HG03060 (cell line): ENCODE results near the gene NOS3.

Experiments
- ATAC-seq: cut with Tn5 transposase; IDR thresholded peaks from one replicate; pipeline ENCODE4 v1.9.1; 2021; ENCODE audit warnings: low read depth, moderate number of reproducible peaks; ENCODE audit not compliant: unreplicated experiment

NOS3 gene

GRCh38 chr7:150951521-150951920 lies 39.3 kb upstream of the NOS3 start:
- no peak for ATAC-seq

DNA sequence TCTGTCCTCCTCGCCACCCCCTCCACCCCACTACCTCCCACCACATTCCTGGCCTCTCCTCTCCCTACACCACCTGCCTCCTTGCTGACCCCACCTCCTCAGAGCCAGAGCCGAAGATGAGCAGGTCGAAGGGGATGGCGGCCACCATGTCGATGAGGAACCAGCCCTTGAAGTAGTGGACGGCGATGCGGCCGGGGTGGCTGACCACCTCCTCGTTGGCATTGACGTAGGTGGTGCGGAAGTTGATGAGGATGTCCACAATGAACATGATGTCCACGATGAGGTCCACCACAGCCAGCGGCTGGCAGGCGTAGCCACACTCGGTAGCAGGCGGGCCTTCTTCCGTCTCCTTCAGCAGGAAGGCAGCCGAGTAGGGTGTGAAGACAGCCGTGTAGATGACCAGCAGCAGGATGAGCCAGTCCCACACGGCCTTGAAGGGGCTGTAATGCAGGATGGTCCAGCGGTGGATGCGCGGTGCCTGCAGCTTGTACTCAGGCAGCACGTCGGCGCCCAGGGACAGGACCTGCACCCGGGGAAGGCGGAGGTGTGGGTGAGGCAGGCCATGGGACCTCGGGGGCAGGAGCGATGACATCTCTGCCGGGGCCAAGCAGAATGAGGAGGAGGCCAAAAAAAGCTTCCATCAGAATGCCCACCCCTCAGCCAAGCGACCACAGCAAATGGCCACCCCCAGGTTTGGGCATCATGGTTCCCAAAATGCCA lies 38.3 kb upstream of the NOS3 start:
- no peak for ATAC-seq

GRCh38 chr7:150953061-150953997 lies 37.5 kb upstream of the NOS3 start:
- ATAC-seq = no peak

DNA sequence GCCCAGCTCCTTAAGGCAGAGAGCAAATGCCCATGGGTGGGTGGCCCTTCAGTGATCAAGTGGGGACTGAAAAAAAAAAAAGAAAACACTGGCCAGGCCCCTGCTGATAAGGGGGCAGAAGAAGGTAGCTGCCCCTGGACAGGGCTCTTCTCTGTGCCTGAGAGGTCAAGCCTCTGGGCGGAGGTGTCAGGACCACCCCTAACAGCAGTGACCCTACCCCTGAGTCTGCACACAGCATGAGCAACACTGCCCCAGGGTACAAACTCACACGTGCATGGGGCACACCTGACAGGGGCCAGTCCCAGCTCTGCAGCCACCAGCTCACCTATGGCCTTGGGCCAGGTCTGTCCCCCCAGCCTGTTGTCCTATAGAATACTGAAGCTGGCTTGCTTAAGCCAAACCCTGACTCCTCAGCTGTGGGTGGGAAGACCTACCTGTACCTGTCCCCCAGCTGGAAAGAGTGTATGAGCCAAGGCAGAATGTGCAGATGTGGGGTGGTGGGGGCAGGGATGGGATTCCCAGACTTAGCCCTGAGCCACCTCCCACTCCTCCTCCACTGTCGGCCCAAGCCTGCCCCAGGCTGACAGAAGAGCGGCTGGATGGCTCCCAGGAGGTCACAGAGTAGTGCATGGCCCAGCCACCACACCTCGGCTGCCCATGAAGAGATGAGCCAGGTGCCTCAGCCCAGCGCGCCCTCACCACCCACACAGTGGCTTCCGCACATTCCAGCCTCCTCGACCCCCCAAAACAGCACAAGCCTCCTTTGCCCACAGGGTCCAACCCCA lies 36.4 kb upstream of the NOS3 start:
- no peak for ATAC-seq

- no peak for ATAC-seq
These were observed 35.8 kb upstream of the NOS3 start for GRCh38 chr7:150954986-150955518.

DNA sequence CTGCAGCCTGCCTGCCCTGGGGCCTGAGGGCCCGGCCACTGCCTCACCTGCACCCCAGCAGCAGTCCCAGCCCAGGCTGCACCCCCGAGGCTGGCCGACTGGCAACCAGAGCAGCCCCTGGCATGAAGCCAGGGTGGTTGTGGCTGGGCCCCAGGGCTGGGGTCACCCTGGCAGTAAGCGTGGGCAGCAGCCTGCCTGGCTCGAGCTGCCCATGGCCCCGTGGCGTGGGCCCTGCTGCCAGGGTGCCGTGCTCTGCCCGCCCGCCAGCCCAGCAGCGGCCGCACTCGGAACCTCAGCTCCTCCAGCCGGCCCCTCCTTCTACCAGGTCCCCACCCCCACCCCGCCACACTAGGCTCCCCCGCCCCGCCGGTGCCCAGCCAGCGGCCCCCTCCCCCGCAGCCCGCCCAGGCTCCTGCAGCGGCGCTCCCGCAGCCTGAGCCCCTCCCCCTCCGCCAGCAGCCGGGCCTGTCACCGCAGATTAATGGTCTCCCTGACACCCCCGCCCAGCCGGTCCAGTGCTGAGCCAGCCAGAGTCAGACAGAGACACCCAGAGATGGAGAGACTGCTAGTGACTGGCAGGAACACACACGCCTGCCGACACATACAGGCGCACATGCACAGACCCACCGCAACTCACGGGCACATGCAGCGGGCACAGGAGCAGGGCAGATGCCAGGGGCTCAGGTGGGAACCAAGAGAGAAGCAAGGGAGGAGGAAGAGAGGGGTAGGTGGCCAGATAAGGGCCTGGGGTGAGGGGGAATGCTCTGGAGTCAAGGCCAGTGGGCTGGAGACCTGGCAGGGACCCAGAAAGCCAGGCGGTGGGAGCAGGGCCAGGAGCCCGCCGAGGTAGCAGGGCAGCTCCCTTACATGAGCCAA lies 35.1 kb upstream of the NOS3 start:
- no peak for ATAC-seq

GRCh38 chr7:150956395-150957132 lies 34.3 kb upstream of the NOS3 start:
- ATAC-seq = no peak

DNA sequence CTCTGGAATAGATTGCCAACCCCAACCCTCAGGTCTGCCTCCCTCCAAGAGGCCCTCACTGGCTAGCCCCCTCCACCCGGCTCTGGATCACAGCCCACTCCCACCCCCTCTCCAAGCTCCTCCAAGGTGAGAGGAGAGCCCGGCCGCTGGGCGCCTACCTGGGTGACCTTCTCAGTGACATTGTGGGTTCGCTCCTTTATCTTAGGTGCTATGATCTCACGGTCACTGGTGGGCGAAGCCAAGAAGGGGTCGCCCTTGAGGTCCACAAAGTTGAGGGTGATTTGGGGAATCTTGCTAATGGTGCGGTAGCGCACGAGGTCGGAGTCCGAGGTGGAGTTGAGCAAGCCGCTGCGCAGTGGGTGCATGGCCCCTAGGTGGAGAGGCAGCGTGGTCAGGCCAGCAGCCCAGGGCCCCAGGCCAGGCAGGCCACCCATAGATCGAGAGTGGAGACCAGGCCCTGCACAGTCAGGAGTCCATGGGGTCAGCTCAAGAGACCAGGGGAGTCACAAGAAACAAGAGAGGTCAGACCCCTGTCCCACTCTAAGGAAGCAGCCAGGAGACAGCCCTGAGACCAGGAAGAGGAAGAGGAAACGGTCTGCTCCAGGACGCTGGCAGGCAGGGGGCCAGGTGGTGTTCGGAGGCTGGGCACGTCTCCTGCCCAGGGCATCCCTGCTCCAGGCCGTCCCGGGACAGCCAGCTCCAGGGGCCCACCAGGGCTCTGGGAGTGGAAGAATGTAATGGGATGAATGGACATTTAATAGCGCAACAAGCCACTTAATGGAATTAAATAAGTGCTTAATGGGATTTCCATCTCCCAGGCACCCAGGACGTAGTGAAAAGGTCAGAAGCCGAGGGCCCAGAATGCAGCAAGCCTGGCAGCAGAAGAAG lies 33.4 kb upstream of the NOS3 start:
- no peak for ATAC-seq

GRCh38 chr7:150958062-150958552 lies 32.7 kb upstream of the NOS3 start:
- no peak for ATAC-seq

GRCh38 chr7:150958597-150958996 lies 32.2 kb upstream of the NOS3 start:
- no peak for ATAC-seq

DNA sequence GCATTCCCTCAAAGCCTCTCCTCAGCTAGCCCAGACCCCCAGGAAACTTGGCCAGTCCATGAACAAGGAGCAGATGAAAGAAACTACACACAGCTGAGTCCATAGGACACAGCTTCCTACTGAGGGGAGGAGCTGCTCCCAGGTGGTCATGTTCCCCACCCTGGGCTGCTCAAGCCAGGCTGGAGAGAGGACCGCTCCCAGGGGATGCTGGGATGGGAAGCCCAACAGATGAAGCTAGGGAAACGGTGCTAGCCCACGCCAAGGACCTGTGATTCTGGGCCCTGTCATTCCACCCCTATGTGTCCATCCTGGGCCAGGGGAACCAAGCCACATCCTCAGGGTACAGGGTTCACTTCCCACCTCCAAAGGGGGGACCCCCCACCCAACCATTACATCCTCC lies 31.7 kb upstream of the NOS3 start:
- ATAC-seq = no peak

DNA sequence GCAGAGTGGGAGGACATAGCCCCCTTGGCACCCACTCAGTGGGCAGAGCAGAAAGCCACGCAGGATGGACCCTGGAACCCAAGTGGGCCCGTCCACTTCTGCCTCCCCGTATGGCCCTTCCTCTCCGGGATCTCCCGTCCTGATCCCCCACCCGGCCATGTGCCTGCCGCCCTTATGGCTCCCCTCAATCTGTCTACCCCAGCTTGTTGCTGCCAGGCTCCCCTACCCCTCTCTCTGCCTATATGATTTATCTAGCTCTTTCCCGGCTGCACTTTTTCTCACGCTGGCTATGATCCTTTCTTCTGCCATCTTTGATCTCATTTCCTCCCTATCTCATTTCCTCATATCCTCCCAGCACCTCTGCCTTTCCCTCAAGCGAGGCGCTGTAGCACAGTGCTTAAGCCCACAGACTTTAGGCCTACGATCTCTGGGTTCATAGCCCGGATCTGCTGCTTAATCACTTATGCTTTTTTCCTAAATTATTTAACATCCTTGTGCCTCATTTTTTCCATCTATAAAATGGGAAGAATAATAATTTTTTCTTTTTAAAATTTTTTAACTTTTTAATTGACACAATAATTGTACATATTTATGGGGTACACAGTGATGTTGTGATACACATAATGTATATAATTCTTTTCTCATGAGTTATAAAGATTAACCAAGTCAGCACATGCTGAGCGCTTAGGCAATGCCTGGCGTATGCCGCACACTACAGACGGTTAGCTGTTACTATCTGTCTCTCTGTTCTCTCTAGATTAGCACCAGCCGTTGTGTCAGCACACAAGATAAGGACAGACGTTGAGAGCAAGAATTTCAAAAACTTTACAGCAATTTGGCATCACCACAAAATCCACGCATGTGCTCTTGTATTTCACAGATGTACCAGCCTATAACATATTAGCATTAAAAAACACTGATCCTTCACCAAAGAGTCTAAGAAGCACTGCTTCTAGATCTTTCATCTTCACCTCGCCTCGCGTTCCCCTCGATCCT lies 30.8 kb upstream of the NOS3 start:
- no peak for ATAC-seq

DNA sequence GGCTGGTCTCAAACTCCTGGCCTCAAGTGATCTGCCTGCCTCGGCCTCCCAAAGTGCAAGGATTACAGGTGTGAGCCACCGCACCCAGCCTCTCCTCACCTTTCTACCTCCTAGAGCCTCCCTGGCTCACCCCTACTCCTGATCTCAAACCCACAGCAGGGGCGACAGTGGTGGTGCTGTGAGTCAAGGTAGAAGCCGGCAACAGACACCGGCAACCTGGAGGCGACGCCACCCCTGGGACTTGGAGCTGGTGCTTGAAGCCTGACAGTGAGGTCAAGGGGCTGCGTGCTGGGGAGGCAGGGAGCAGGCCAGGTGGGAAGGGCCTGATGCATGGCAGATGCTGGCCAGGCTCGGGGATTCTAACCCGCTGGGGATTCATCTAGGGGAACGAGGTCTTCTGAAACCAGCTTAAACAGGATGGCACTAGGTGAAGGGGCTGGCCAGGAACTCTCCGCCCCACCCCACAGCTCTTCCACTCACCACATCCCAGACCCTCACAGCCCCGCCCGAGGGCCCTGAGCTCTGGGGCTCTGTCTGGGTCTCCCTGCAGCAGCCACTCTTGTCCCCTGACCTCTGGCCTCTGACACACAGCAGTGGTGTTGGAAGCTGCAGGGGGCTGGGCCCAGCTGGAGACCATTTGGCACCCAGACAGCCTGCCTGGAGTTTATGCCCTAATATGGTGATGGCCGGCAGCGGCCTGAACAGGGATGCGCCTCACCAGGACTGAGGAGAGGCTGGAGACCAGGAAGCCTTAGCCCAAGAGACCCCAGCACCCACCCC lies 29.1 kb upstream of the NOS3 start:
- no peak for ATAC-seq

DNA sequence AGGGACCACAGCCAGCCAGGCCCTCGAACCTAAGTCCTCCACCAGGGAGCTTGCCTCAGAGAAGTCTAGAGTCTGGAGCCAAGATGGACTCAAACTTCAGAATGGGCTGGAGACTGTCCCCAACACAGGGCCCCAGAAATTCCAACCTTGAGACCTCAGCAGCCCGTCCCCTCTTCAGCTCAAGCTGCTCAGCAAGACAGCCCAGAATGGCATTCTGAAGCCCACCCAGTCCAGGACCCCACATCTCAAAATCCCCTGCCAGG lies 28.6 kb upstream of the NOS3 start:
- ATAC-seq = no peak

DNA sequence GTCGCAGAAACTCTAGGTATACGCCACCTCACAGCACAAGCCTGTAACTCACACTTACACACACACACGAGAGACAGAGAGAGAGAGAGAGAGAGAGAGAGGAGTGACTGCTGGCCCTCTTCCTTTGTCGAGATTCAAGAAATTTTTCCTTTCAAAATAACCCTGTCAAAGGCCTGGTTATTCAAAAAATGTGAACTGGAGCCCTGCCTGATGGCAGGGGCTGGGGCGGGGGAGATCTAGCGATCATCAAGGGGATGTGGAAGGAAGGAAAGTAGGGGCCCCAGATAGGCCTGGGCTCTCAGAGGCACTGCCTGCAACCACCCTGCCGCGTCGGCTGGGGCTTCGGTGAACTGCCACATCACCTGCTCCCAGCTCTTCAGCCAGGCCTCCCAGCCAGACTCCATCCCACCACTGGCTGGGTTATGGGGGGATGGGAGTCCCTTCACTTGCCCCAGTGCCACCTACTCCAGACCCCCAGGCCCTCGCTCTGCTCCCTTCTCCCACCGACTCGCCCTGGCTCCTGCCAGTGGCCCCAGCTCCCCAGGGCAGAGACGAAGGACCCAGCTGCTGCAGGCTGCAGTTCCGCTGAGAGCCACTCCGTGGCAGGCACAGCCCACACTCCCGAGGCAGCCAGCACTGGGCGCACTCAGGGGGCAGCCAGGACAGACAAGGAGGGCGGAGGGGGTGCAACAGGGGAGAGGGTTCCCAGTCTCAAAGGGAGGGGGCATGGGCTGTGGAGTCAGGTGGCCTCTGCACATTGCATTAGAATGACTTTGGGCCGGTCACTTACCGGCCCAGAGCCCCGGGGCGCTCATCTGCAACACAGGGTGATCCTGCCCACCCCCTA lies 28.0 kb upstream of the NOS3 start:
- no peak for ATAC-seq
